Smooth muscle cell (in vitro differentiated cells): ENCODE results near the gene PLD6. TPM values are rescaled to one million over a fixed set of nuclear protein-coding genes. Genes with fewer than 3 reads are reported as not detected.
A peak's percentile ranks its signal among the peaks of the same experiment; 100 is the strongest.

Source experiments
- DNase-seq: peaks from one replicate; lab custom pipeline; 2025; ENCODE audit not compliant: unreplicated experiment; lab: John Stamatoyannopoulos, UW
- H2AFZ ChIP-seq: fragments of 200-600 bp; sonication (generic); 2 replicates; pipeline ENCODE4 v1.6.0; 2016; ENCODE audit warnings: antibody characterized with exemption, low read depth, mild to moderate bottlenecking
- H3F3A ChIP-seq: fragments of 200-600 bp; sonication (generic); 2 replicates; pipeline ENCODE4 v1.6.0; 2017; ENCODE audit warnings: antibody characterized with exemption, low read depth
- H3K27ac ChIP-seq: fragments of 200-600 bp; sonication (generic); 2 replicates; pipeline ENCODE4 v1.5.1; 2016; ENCODE audit warnings: low read depth, mild to moderate bottlenecking
- H3K27me3 ChIP-seq: fragments of 200-600 bp; sonication (generic); 2 replicates; pipeline ENCODE4 v1.6.1; 2016; ENCODE audit warnings: low read depth, mild to moderate bottlenecking
- H3K36me3 ChIP-seq: fragments of 200-600 bp; sonication (generic); 2 replicates; pipeline ENCODE4 v1.5.1; 2016; ENCODE audit warnings: low read depth
- H3K4me1 ChIP-seq: fragments of 200-600 bp; sonication (generic); 2 replicates; pipeline ENCODE4 v1.5.1; 2016; ENCODE audit warnings: low read depth
- H3K4me2 ChIP-seq: fragments of 200-600 bp; sonication (generic); 2 replicates; pipeline ENCODE4 v1.6.0; 2016; ENCODE audit warnings: mild to moderate bottlenecking
- H3K4me3 ChIP-seq: fragments of 200-600 bp; sonication (generic); 2 replicates; pipeline ENCODE4 v1.5.1; 2016; ENCODE audit warnings: mild to moderate bottlenecking
- H3K79me2 ChIP-seq: fragments of 200-600 bp; sonication (generic); 2 replicates; pipeline ENCODE4 v1.6.0; 2016; ENCODE audit warnings: low read depth, mild to moderate bottlenecking
- H3K9ac ChIP-seq: fragments of 200-600 bp; sonication (generic); 2 replicates; pipeline ENCODE4 v1.6.0; 2016; ENCODE audit warnings: low read depth
- H3K9me3 ChIP-seq: fragments of 200-600 bp; sonication (generic); replicated peaks from 2 replicates; pipeline ENCODE4 v1.5.1; 2016; ENCODE audit warnings: low read depth
- H4K20me1 ChIP-seq: fragments of 200-600 bp; sonication (generic); 2 replicates; pipeline ENCODE4 v1.6.0; 2016; ENCODE audit warnings: low read depth
- CTCF ChIP-seq: fragments of 200-600 bp; sonication (generic); IDR thresholded peaks from 2 replicates; pipeline ENCODE4 v1.5.1; 2017; ENCODE audit warnings: borderline replicate concordance, mild to moderate bottlenecking, antibody characterized with exemption; ENCODE audit not compliant: insufficient read depth, poor library complexity, severe bottlenecking
- WGBS: methylation state at CpG from one replicate; pipeline ENCODE4 v1.1.7; 2016; ENCODE audit warnings: low lambda C conversion rate; 5-methylcytosine and 5-hydroxymethylcytosine counted together
- polyA plus RNA-seq: library from polyadenylated mRNA; unstranded; fragments of >200 nt; fragmentation: Nextera tagmentation; extraction: Ambion mirVana; gene quantifications from 2 replicates; pipeline ENCODE4 v1.2.1, GENCODE V29; 2016
- total RNA-seq: library from RNA; depleted of rRNA; stranded (reverse); fragments of >200 nt; gene quantifications from 2 replicates; pipeline ENCODE4 v1.2.3, GENCODE V29; 2014

Gene PLD6
- total and polyA plus RNA-seq, 2 experiments from 2014 or later = 0.26 to 0.49 TPM

DNA sequence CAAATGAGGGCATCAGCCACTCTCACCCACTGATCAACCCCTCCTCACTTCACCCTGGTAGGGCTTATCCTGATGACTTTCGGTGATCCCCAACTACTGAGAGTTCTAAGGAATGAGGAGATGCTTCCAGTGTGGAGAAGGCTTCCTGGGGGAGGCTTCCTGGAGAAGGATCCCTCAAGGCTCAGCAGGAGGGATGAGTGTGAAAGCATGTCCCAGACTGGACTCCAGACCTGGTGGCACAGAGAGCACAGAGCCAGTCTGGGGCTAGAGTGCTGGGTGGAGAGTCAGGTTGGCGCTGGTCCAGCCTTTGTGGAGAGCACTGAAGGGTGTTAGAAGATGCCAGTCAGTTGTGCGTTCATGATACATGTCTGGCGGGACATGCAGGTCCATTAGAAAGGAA is 53.7 kb downstream of the PLD6 start:
- Histone ChIP-seq H3K4me3 (no peak overlapping the region), H3K27ac (peak overlapping the region; percentile 85), H3K27me3 (no peaks in the 10 kb centered on the region), H3K9ac (no peak overlapping the region), H3K79me2 (no peaks in the 10 kb centered on the region), H3K4me2 (no peak overlapping the region), H3K9me3 (no peaks in the 10 kb centered on the region), H3K4me1 (peaks cover 4% of the 10 kb centered on the region), H3F3A (no peaks in the 10 kb centered on the region), H2AFZ (no peak overlapping the region), H3K36me3 (peaks cover 5% of the 10 kb centered on the region), H4K20me1 (peaks cover 80% of the 10 kb centered on the region)
- TF ChIP-seq CTCF = no peak
- DNase-seq = no peak
- WGBS = 98% methylated on average over 4 of the region's 4 CpGs

DNA sequence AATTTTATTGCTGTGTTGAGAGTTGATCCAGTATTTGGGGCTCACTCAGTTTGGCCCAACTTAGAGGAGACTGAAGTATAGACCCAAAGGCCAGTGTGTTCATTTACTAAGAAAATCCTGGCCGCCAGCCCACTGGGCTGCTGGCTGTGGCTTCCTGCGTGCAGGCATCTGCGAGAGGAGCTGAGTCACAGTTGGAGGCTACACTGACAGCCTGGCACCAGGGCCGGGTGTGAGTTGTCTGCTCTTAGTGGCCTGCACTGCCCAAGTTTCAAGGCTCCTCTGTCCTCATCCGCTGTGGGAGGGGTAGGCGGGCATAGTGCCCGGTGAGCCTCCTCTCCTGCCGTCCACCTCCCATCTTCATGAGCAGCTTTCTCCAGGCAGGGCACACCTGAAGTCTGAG is 54.2 kb downstream of the PLD6 start:
- Histone ChIP-seq H3K4me1 (peaks cover 4% of the 10 kb centered on the region), H3K4me3 (no peak overlapping the region), H2AFZ (no peak overlapping the region), H3K27me3 (no peaks in the 10 kb centered on the region), H3F3A (no peaks in the 10 kb centered on the region), H3K9me3 (no peaks in the 10 kb centered on the region), H3K79me2 (no peaks in the 10 kb centered on the region), H3K9ac (peak overlapping the region; percentile 10), H3K4me2 (peak overlapping the region; percentile 20), H3K27ac (peak overlapping the region; percentile 85), H4K20me1 (peaks cover 77% of the 10 kb centered on the region), H3K36me3 (peaks cover 5% of the 10 kb centered on the region)
- no peak for TF ChIP-seq CTCF
- 50% methylated on average over 8 of the region's 8 CpGs for WGBS
- peak; percentile 36 for DNase-seq

GRCh38 chr17:17151541-17151940 is 54.6 kb downstream of the PLD6 start:
- Histone ChIP-seq H3K36me3 (peaks cover 5% of the 10 kb centered on the region), H3K4me3 (no peak overlapping the region), H3K4me2 (peak overlapping the region; percentile 20), H4K20me1 (peaks cover 74% of the 10 kb centered on the region), H2AFZ (no peak overlapping the region), H3K27me3 (no peaks in the 10 kb centered on the region), H3K27ac (peak overlapping the region; percentile 85), H3K4me1 (peaks cover 4% of the 10 kb centered on the region), H3K79me2 (no peaks in the 10 kb centered on the region), H3K9me3 (no peaks in the 10 kb centered on the region), H3F3A (no peaks in the 10 kb centered on the region), H3K9ac (peak overlapping the region; percentile 10)
- 93% methylated on average over 3 of the region's 3 CpGs for WGBS
- no peak for DNase-seq
- no peak for TF ChIP-seq CTCF

- Histone ChIP-seq H3K9ac (peak overlapping the region; percentile 10), H3K36me3 (peaks cover 5% of the 10 kb centered on the region), H3K27me3 (no peaks in the 10 kb centered on the region), H3K27ac (peak overlapping the region; percentile 85), H3F3A (no peaks in the 10 kb centered on the region), H2AFZ (no peak overlapping the region), H3K4me1 (peaks cover 4% of the 10 kb centered on the region), H3K79me2 (no peaks in the 10 kb centered on the region), H3K4me2 (peak overlapping the region; percentile 20), H3K9me3 (no peaks in the 10 kb centered on the region), H4K20me1 (peaks cover 69% of the 10 kb centered on the region), H3K4me3 (no peak overlapping the region)
- no peak for DNase-seq
- TF ChIP-seq CTCF = no peak
- 66% methylated on average over 5 of the region's 5 CpGs for WGBS
These were observed 55.1 kb downstream of the PLD6 start for GRCh38 chr17:17151055-17151454.
